GM10266 (cell line): Measurements from ENCODE around the gene XPR1.

Experiments used
- DNase-seq: peaks from one replicate; pipeline ENCODE4 v3.0.0; 2012; ENCODE audit errors: extremely low spot score
- TF ChIP-seq, protein P1 (sequence below): IDR thresholded peaks from 2 replicates; pipeline ENCODE4 v1.5.1; 2012; ENCODE audit warnings: mild to moderate bottlenecking, low read depth; ENCODE audit not compliant: control insufficient read depth, insufficient read depth; ENCODE audit errors: missing control alignments

XPR1 gene

GRCh38 chr1:180594723-180595122 lies 37.1 kb upstream of the XPR1 start:
- DNase-seq, result no peak
- TF ChIP-seq, protein P1, sequence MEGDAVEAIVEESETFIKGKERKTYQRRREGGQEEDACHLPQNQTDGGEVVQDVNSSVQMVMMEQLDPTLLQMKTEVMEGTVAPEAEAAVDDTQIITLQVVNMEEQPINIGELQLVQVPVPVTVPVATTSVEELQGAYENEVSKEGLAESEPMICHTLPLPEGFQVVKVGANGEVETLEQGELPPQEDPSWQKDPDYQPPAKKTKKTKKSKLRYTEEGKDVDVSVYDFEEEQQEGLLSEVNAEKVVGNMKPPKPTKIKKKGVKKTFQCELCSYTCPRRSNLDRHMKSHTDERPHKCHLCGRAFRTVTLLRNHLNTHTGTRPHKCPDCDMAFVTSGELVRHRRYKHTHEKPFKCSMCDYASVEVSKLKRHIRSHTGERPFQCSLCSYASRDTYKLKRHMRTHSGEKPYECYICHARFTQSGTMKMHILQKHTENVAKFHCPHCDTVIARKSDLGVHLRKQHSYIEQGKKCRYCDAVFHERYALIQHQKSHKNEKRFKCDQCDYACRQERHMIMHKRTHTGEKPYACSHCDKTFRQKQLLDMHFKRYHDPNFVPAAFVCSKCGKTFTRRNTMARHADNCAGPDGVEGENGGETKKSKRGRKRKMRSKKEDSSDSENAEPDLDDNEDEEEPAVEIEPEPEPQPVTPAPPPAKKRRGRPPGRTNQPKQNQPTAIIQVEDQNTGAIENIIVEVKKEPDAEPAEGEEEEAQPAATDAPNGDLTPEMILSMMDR, result no peak

- TF ChIP-seq, protein P1, result no peak
- no peak for DNase-seq
These were observed 35.9 kb upstream of the XPR1 start for GRCh38 chr1:180595966-180596365.

- TF ChIP-seq, protein P1, result no peak
- DNase-seq, result no peak
These were observed 34.3 kb upstream of the XPR1 start for GRCh38 chr1:180597520-180597919.

- TF ChIP-seq, protein P1, result no peak
- no peak for DNase-seq
These were observed 33.4 kb upstream of the XPR1 start for GRCh38 chr1:180598333-180598974.

GRCh38 chr1:180600343-180600742 lies 31.5 kb upstream of the XPR1 start:
- TF ChIP-seq, protein P1, result no peak

DNA sequence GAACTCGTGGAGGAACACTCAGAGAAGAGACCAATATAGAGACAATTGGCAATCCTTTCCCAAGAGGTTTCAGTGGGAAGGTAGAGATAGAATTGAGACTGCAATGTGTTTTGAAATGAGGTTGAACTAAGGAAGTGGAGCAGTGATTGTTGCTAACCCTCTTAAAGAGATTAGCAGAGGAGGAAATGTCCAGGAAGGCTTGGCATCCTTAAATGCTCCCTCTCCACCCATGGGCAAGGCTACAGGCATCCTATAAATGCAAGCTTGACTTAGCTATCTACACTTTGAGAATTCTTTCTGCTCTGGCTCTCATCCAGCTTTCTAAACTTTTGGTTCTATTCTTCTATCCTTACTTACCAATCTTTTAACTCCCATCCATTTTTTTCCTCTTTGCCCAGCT lies 30.3 kb upstream of the XPR1 start:
- TF ChIP-seq, protein P1, result no peak
- DNase-seq, result no peak

More at GRCh38 chr1:180600343-180600742, 31.5 kb upstream of the XPR1 start:
- no peak for DNase-seq

DNA sequence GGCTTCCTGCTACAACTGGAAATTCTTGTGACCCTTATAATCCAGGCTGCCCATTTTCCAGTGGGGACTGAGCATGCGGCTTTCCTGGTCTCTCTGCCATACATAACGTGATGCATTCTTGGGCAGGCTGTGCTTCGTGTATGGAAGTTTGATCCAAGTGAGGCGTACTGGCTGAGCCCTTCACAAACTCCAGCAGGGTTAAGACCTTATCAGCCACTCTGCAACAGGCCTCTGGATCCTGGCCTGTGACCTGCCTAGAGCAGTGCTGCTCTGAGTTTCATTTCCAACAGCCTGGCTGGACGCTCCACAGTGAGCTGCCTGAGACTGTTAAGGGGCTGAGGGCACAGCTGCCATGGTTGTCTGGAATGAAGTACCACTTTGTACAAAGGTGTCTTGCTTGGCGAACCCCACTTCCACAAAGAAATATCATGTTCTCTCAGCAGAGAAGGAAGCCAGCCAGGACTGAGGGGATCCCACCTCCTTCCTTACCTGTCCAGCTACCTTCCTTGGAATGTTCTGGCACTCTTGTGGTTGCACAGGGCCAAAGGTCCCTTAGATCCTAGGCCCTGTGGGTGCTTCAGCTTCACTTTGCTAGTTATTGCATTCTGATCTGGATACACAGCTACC lies 28.5 kb upstream of the XPR1 start:
- no peak for DNase-seq
- TF ChIP-seq, protein P1, result no peak
